OCI-LY7 (cell line): ENCODE measurements around the gene EXOC4. TPM values are rescaled to one million over a fixed set of nuclear protein-coding genes. Genes with fewer than 3 reads are reported as not detected.

ENCODE experiments used
- BruUV-seq: library from RNA; stranded (reverse); fragments of 400-500 nt; replicated peaks from 2 replicates; lab custom pipeline; 2021; lab: Mats Ljungman, UMichigan
- CTCF ChIA-PET: fragments of 300-600 bp; sonication (Branson Sonifier 250); formaldehyde crosslinking; loops from one replicate; lab custom pipeline; 2022; ENCODE audit warnings: antibody characterized with exemption; ENCODE audit not compliant: unreplicated experiment; lab: Charles Lee
- POLR2A ChIA-PET: fragments of 300-600 bp; sonication (Branson Sonifier 250); formaldehyde crosslinking; loops from one replicate; lab custom pipeline; 2022; ENCODE audit warnings: antibody characterized with exemption; lab: Charles Lee
- DNase-seq: peaks from one replicate; pipeline ENCODE4 v3.0.0-alpha.2; 2015; ENCODE audit warnings: low spot score
- H2AFZ ChIP-seq: fragments of 200-600 bp; sonication (generic), shearing (Covaris generic); 2 replicates; pipeline ENCODE4 v1.6.1; 2014; ENCODE audit warnings: mild to moderate bottlenecking, antibody characterized with exemption, low read length, moderate library complexity
- H3K27ac ChIP-seq: fragments of 200-600 bp; sonication (generic); 2 replicates; pipeline ENCODE4 v1.5.1; 2014; ENCODE audit warnings: mixed run types, low read depth, mild to moderate bottlenecking, moderate library complexity, low read length, inconsistent platforms; ENCODE audit not compliant: poor library complexity, severe bottlenecking
- H3K36me3 ChIP-seq: fragments of 200-600 bp; sonication (generic); 2 replicates; pipeline ENCODE4 v1.6.1; 2014; ENCODE audit warnings: mild to moderate bottlenecking, antibody characterized with exemption, low read length, moderate library complexity, mixed read lengths; ENCODE audit not compliant: insufficient read depth
- H3K4me1 ChIP-seq: fragments of 200-600 bp; sonication (generic); 2 replicates; pipeline ENCODE4 v1.5.1; 2014; ENCODE audit warnings: mild to moderate bottlenecking, low read length; ENCODE audit not compliant: insufficient read depth, poor library complexity, severe bottlenecking
- H3K4me2 ChIP-seq: fragments of 200-600 bp; sonication (generic); 2 replicates; pipeline ENCODE4 v1.6.1; 2014; ENCODE audit warnings: mild to moderate bottlenecking, low read length
- H3K4me3 ChIP-seq: fragments of 200-600 bp; sonication (generic); 2 replicates; pipeline ENCODE4 v1.5.1; 2014; ENCODE audit warnings: mild to moderate bottlenecking, low read depth, low read length; ENCODE audit not compliant: poor library complexity, severe bottlenecking
- H3K79me2 ChIP-seq: fragments of 200-600 bp; sonication (generic); 2 replicates; pipeline ENCODE4 v1.6.1; 2016; ENCODE audit warnings: low read depth, mild to moderate bottlenecking, low read length, moderate library complexity, mixed read lengths; ENCODE audit not compliant: insufficient read depth
- H3K9me2 ChIP-seq: fragments of 200-600 bp; sonication (generic); 2 replicates; pipeline ENCODE4 v1.6.1; 2016; ENCODE audit warnings: mild to moderate bottlenecking, low read length, mixed read lengths; ENCODE audit not compliant: insufficient read depth
- H3K9me3 ChIP-seq: fragments of 200-600 bp; sonication (generic); 2 replicates; pipeline ENCODE4 v1.6.1; 2014; ENCODE audit warnings: mild to moderate bottlenecking, mixed run types, low read length, mixed read lengths
- H4K20me1 ChIP-seq: fragments of 200-600 bp; sonication (generic); 2 replicates; pipeline ENCODE4 v1.6.1; 2014; ENCODE audit warnings: mild to moderate bottlenecking, antibody characterized with exemption, low read length, moderate library complexity, mixed read lengths; ENCODE audit not compliant: insufficient read depth
- EZH2phosphoT487 ChIP-seq: fragments of 200-600 bp; sonication (generic); IDR thresholded peaks from 2 replicates; pipeline ENCODE4 v1.6.1; 2018; ENCODE audit warnings: low read depth, borderline replicate concordance, mild to moderate bottlenecking, mixed run types, antibody characterized with exemption, low read length, moderate library complexity, mixed read lengths
- intact Hi-C: fragments of 100-400 bp; cut with micrococcal nuclease; formaldehyde crosslinking; loops from one replicate; pipeline ENCODE4 v1.10.0; 2022; ENCODE audit not compliant: unreplicated experiment
- total RNA-seq, 2 experiments: library from RNA; depleted of rRNA in 1 of 2; stranded (reverse); fragments of >200 nt in 1 of 2; shearing (Covaris generic) in 1 of 2; gene quantifications; 2 replicates each; pipeline ENCODE4 v1.2.3, GENCODE V29; 2014 to 2022
- TF ChIP-seq, protein P1 (sequence below): fragments of 200-600 bp; sonication (generic); conservative IDR thresholded peaks from 2 replicates; pipeline ENCODE4 v1.5.1; 2014; ENCODE audit warnings: mild to moderate bottlenecking, antibody characterized with exemption, low read length, moderate library complexity, mixed read lengths

The EXOC4 gene
- total RNA-seq, 2 experiments from 2014 or later, result 75.1 to 93.2 TPM

DNA sequence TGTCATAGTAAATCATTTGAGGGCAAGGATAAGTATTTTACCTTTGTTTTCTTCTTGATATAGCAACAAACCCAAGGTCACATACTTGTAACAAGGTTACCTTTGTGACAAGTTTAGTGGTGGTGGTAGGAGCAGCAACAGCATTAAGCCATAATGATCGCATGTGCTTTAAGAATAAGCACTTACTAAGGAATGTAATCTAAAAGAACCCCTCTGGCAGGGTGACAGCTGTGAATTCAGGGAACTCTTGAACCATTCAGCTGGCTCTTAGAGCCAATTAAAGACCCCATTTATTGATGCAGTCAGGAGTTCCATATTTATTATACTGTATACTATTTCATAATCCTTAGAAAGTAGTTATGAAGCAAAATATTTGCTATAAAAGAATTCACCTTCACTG is 370.8 kb downstream of the EXOC4 start:
- no TSS peak for BruUV-seq
- Histone ChIP-seq H3K4me2 (no peak overlapping the region), H3K79me2 (no peaks in the 10 kb centered on the region), H3K4me1 (no peaks in the 10 kb centered on the region), H3K9me3 (no peaks in the 10 kb centered on the region), H3K27ac (no peak overlapping the region), H4K20me1 (no peaks in the 10 kb centered on the region), H3K4me3 (no peak overlapping the region), H2AFZ (no peak overlapping the region), H3K36me3 (no peaks in the 10 kb centered on the region), H3K9me2 (no peaks in the 10 kb centered on the region)
- no peak for TF ChIP-seq EZH2phosphoT487
- TF ChIP-seq, protein P1, sequence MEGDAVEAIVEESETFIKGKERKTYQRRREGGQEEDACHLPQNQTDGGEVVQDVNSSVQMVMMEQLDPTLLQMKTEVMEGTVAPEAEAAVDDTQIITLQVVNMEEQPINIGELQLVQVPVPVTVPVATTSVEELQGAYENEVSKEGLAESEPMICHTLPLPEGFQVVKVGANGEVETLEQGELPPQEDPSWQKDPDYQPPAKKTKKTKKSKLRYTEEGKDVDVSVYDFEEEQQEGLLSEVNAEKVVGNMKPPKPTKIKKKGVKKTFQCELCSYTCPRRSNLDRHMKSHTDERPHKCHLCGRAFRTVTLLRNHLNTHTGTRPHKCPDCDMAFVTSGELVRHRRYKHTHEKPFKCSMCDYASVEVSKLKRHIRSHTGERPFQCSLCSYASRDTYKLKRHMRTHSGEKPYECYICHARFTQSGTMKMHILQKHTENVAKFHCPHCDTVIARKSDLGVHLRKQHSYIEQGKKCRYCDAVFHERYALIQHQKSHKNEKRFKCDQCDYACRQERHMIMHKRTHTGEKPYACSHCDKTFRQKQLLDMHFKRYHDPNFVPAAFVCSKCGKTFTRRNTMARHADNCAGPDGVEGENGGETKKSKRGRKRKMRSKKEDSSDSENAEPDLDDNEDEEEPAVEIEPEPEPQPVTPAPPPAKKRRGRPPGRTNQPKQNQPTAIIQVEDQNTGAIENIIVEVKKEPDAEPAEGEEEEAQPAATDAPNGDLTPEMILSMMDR, result no peak
- CTCF ChIA-PET, result no interaction called here
- POLR2A ChIA-PET, result no interaction called here
- no peak for DNase-seq
- intact Hi-C loops, result no loop called here

GRCh38 chr7:133625046-133625445 is 372.2 kb downstream of the EXOC4 start:
- H4K20me1 ChIP-seq, result no peaks in the 10 kb centered on the region
- no peak overlapping the region for H2AFZ ChIP-seq
- no peak overlapping the region for H3K4me2 ChIP-seq
- no peaks in the 10 kb centered on the region for H3K36me3 ChIP-seq
- intact Hi-C loops, result no loop called here
- no peak for DNase-seq
- TF ChIP-seq, protein P1, result no peak
- TF ChIP-seq EZH2phosphoT487, result no peak
- H3K79me2 ChIP-seq, result no peaks in the 10 kb centered on the region
- no TSS peak for BruUV-seq
- H3K4me1 ChIP-seq, result no peaks in the 10 kb centered on the region
- no peak overlapping the region for H3K27ac ChIP-seq
- ChIA-PET POLR2A (no interaction called here), CTCF (no interaction called here)
- H3K9me3 ChIP-seq, result no peaks in the 10 kb centered on the region
- H3K4me3 ChIP-seq, result no peak overlapping the region
- H3K9me2 ChIP-seq, result no peaks in the 10 kb centered on the region

DNA sequence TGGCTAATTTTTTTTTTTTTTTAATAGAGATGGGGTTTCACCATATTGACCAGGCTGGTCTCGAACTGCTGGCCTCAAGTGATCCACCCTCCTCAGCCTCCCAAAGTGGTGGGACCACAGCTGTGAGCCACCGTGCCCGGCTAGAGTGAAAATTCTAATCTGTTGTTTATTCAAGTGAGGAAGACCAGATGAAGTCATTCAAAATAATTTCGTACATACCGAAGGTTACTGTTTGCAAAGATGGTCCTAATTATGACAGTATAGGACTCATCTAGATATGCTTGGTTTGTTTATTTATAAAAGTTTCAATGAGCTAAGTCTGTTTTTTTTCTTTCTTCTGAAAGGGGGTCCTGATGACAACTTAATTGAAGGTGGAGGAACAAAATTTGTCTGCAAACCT is 376.8 kb downstream of the EXOC4 start:
- POLR2A ChIA-PET, result interaction anchor here (0.6 kb wide), 1 partner anchor 222 kb away, joined by 3 read pairs; no protein-coding TSS in a partner anchor
- no peak overlapping the region for H3K4me2 ChIP-seq
- no TSS peak for BruUV-seq
- H4K20me1 ChIP-seq, result no peaks in the 10 kb centered on the region
- H3K9me3 ChIP-seq, result no peaks in the 10 kb centered on the region
- DNase-seq, result no peak
- no peak overlapping the region for H3K27ac ChIP-seq
- no peaks in the 10 kb centered on the region for H3K4me1 ChIP-seq
- H2AFZ ChIP-seq, result no peak overlapping the region
- H3K9me2 ChIP-seq, result no peaks in the 10 kb centered on the region
- CTCF ChIA-PET, result no interaction called here
- no peaks in the 10 kb centered on the region for H3K36me3 ChIP-seq
- TF ChIP-seq, protein P1, result no peak
- TF ChIP-seq EZH2phosphoT487, result no peak
- no peaks in the 10 kb centered on the region for H3K79me2 ChIP-seq
- intact Hi-C loops, result no loop called here
- H3K4me3 ChIP-seq, result no peak overlapping the region
